SK-N-SH (cell line): ENCODE measurements around the gene CYTL1. TPM values are rescaled to one million over a fixed set of nuclear protein-coding genes. Genes with fewer than 3 reads are reported as not detected.

Source experiments
- CTCF ChIA-PET: fragments of 300-600, 350-600 bp; formaldehyde crosslinking; extraction: SDS; loops from one replicate; lab custom pipeline; 2021; lab: Yijun Ruan, JAX
- POLR2A ChIA-PET: fragments of 350-600 bp; sonication (Branson Sonifier 250); formaldehyde crosslinking; extraction: SDS; loops from one replicate; lab custom pipeline; 2020; ENCODE audit warnings: antibody characterized with exemption, inconsistent platforms; lab: Yijun Ruan, JAX
- DNase-seq: peaks from one replicate; pipeline ENCODE4 v3.0.0; 2012
- H2AFZ ChIP-seq: fragments of 200-600 bp; sonication (generic); 2 replicates; pipeline ENCODE4 v1.8.1; 2016; ENCODE audit warnings: antibody characterized with exemption, mild to moderate bottlenecking, low read depth
- H3F3A ChIP-seq: fragments of 200-600 bp; sonication (generic); replicated peaks from 2 replicates; pipeline ENCODE3; 2016; ENCODE audit warnings: antibody characterized with exemption, mild to moderate bottlenecking; ENCODE audit not compliant: insufficient read depth
- H3K27ac ChIP-seq, 2 experiments: fragments of 200-500 bp in 1 of 2; fragments of 200-600 bp in 1 of 2; sonication (Bioruptor generic) in 1 of 2; sonication (generic), shearing (Covaris generic) in 1 of 2; 2 replicates each; pipeline versions ENCODE4 v1.5.1 to v1.6.1; 2014 to 2016; ENCODE audit warnings: low read depth in 2 of 2, inconsistent platforms in 1 of 2, low read length in 1 of 2, mild to moderate bottlenecking in 1 of 2, mixed read lengths in 1 of 2
- H3K27me3 ChIP-seq: fragments of 200-600 bp; sonication (generic), shearing (Covaris generic); 2 replicates; pipeline ENCODE4 v1.6.1; 2016; ENCODE audit warnings: mixed run types; ENCODE audit not compliant: insufficient read depth
- H3K36me3 ChIP-seq, 2 experiments: fragments of 200-500 bp in 1 of 2; fragments of 200-600 bp in 1 of 2; sonication (Bioruptor generic) in 1 of 2; sonication (generic) in 1 of 2; replicated peaks in 1 of 2; 2 replicates each; pipeline versions ENCODE3 to v1.5.1; 2014 to 2016; ENCODE audit warnings: low read length in 1 of 2, mild to moderate bottlenecking in 1 of 2; ENCODE audit not compliant: insufficient read depth in 2 of 2, control insufficient read depth in 1 of 2
- H3K4me1 ChIP-seq, 2 experiments: fragments of 200-500 bp in 1 of 2; fragments of 200-600 bp in 1 of 2; sonication (Bioruptor generic) in 1 of 2; sonication (generic), shearing (Covaris generic) in 1 of 2; 2 replicates each; pipeline versions ENCODE4 v1.5.1 to v1.6.1; 2014 to 2016; ENCODE audit warnings: low read depth in 1 of 2, low read length in 1 of 2, mixed run types in 1 of 2; ENCODE audit not compliant: insufficient read depth in 2 of 2, control insufficient read depth in 1 of 2
- H3K4me2 ChIP-seq: fragments of 200-600 bp; sonication (generic), shearing (Covaris generic); 2 replicates; pipeline ENCODE4 v1.6.1; 2017; ENCODE audit warnings: mixed run types
- H3K4me3 ChIP-seq, 2 experiments: fragments of 200-500 bp in 1 of 2; fragments of 200-600 bp in 1 of 2; sonication (Bioruptor generic) in 1 of 2; sonication (generic), shearing (Covaris generic) in 1 of 2; 2 replicates each; pipeline versions ENCODE4 v1.5.1 to v1.8.1; 2014 to 2016; ENCODE audit warnings: low read depth in 2 of 2, inconsistent platforms in 1 of 2, low read length in 1 of 2, mild to moderate bottlenecking in 1 of 2, mixed read lengths in 1 of 2, moderate library complexity in 1 of 2
- H3K79me2 ChIP-seq: fragments of 200-600 bp; sonication (generic); 2 replicates; pipeline ENCODE4 v1.8.1; 2017; ENCODE audit warnings: mild to moderate bottlenecking; ENCODE audit not compliant: insufficient read depth
- H3K9ac ChIP-seq: fragments of 200-600 bp; sonication (generic); 2 replicates; pipeline ENCODE4 v1.6.1; 2017; ENCODE audit warnings: mixed run types
- H3K9me2 ChIP-seq: fragments of 200-600 bp; sonication (generic); 2 replicates; pipeline ENCODE4 v1.6.1; 2017; ENCODE audit warnings: mixed run types
- H3K9me3 ChIP-seq: fragments of 200-600 bp; sonication (generic); 2 replicates; pipeline ENCODE4 v1.6.1; 2017; ENCODE audit warnings: mixed run types, mild to moderate bottlenecking, moderate library complexity
- H4K20me1 ChIP-seq: fragments of 200-600 bp; sonication (generic); 2 replicates; pipeline ENCODE4 v1.6.1; 2017; ENCODE audit warnings: mild to moderate bottlenecking, mixed run types; ENCODE audit not compliant: insufficient read depth
- CHD2 ChIP-seq: fragments of 150-350 bp; IDR thresholded peaks from 2 replicates; pipeline ENCODE4 v1.6.1; 2018; ENCODE audit warnings: low read length; ENCODE audit not compliant: partially characterized antibody
- EZH2phosphoT487 ChIP-seq: fragments of 200-600 bp; sonication (generic); IDR thresholded peaks from 2 replicates; pipeline ENCODE4 v1.6.1; 2017; ENCODE audit warnings: low read depth, mixed run types, mild to moderate bottlenecking, antibody characterized with exemption, moderate library complexity, borderline replicate concordance
- MEF2A ChIP-seq: IDR thresholded peaks from 2 replicates; pipeline ENCODE4 v1.4.0; 2012; ENCODE audit warnings: low read depth, borderline replicate concordance
- NFIC ChIP-seq: IDR thresholded peaks from 2 replicates; pipeline ENCODE4 v1.4.0; 2012; ENCODE audit warnings: borderline replicate concordance
- NRF1 ChIP-seq: IDR thresholded peaks from 2 replicates; pipeline ENCODE4 v1.6.1; 2012; ENCODE audit warnings: low read depth, mild to moderate bottlenecking, low read length
- SMC3 ChIP-seq: IDR thresholded peaks from 2 replicates; pipeline ENCODE4 v1.6.1; 2012; ENCODE audit warnings: low read depth, low read length, improper control_type of control experiment
- YY1 ChIP-seq: IDR thresholded peaks from 2 replicates; pipeline ENCODE4 v1.4.0; 2012; ENCODE audit warnings: low read depth, mild to moderate bottlenecking
- WGBS: methylation state at CpG from one replicate; pipeline ENCODE4 v1.1.6; 2017; ENCODE audit warnings: low lambda C conversion rate; 5-methylcytosine and 5-hydroxymethylcytosine counted together
- polyA plus RNA-seq, 3 experiments: library from polyadenylated mRNA; depleted of rRNA; stranded (reverse); fragments of >200 nt; gene quantifications; 2 replicates each; pipeline ENCODE4 v1.2.3, GENCODE V29; 2012
- TF ChIP-seq, protein P1 (sequence below): fragments of 150-350 bp; IDR thresholded peaks from 2 replicates; pipeline ENCODE4 v1.6.1; 2016; ENCODE audit warnings: mild to moderate bottlenecking, low read depth, low read length
- TF ChIP-seq, protein P2 (sequence below): IDR thresholded peaks from 2 replicates; pipeline ENCODE4 v1.6.1; 2012; ENCODE audit warnings: mild to moderate bottlenecking, low read depth, low read length, moderate library complexity
- TF ChIP-seq, protein P3 (sequence below): IDR thresholded peaks from 2 replicates; pipeline ENCODE4 v1.4.0; 2012; ENCODE audit warnings: low read depth, borderline replicate concordance

Gene CYTL1
- polyA plus RNA-seq, 1 of the 3 experiments (the other 2 are of a cell fraction): 3.0 TPM

DNA sequence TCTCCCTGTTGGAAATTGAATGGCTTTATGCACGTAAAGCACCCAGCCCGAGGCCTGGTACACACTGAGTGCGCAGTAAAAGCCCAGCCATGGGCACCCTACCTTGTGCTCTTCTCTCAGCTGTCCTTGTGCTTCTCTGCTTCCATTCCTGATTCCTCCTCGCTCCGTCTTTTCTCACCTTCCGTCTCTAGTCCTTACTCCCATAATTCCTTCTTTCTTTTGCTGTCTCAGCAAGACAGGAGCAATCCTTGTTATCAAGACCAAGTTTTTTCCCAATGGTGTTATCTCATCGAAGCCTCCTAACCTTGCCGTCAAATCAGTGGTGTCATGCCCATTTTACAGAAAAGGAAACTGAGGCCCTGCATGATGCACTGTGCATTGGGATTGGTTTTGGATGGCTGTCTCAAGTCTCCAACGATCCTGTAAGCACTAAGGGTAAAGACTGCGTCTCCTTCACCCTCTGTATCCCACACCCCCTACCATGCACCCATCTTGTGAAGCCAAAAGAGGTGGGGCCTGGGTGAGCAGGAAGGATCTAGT lies 30.1 kb downstream of the CYTL1 start:
- Histone ChIP-seq H4K20me1 (no peaks in the 10 kb centered on the region), H3K4me3 (no peak overlapping the region), H3F3A (peaks cover 15% of the 10 kb centered on the region), H3K4me2 (no peak overlapping the region), H3K36me3 (no peaks in the 10 kb centered on the region), H3K9ac (no peak overlapping the region), H3K9me2 (no peaks in the 10 kb centered on the region), H3K9me3 (no peaks in the 10 kb centered on the region), H3K27me3 (no peaks in the 10 kb centered on the region; the same call in 1 of the 2 replicates), H2AFZ (no peak overlapping the region), H3K4me1 (peaks cover 4 to 8% of the 10 kb centered on the region in 2 experiments; a peak in 3 of 4 replicates), H3K27ac (no peak overlapping the region), H3K79me2 (no peaks in the 10 kb centered on the region)
- 83% methylated on average over 10 of the region's 10 CpGs for WGBS
- POLR2A ChIA-PET: no interaction called here
- TF ChIP-seq NFIC (no peak), SMC3 (no peak), EZH2phosphoT487 (no peak)
- TF ChIP-seq, protein P1, sequence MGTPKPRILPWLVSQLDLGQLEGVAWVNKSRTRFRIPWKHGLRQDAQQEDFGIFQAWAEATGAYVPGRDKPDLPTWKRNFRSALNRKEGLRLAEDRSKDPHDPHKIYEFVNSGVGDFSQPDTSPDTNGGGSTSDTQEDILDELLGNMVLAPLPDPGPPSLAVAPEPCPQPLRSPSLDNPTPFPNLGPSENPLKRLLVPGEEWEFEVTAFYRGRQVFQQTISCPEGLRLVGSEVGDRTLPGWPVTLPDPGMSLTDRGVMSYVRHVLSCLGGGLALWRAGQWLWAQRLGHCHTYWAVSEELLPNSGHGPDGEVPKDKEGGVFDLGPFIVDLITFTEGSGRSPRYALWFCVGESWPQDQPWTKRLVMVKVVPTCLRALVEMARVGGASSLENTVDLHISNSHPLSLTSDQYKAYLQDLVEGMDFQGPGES: no peak
- CTCF ChIA-PET: interaction anchor here (0.6 kb wide), 1 partner anchor 43 kb away, joined by 3 read pairs; no protein-coding TSS in a partner anchor
- no peak for DNase-seq

DNA sequence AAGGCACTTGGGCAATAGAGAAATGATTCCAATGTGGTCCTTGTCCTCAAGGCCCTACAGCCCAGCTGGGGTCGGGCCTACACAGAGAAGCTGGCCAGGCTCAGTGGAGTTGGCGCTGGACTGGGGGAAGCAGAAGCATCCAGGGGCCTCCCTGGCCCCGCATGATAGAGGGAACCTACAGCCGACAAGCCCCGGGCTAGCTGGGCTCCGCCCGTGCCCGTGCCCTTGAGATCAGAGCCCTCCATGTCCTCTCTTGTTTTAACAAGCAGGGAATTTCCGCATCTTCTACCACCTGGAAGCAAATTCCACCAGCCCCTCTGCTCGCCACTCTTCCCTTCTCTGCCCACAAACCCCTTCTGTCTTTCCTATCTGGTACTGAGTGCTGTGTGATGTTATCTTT lies 31.6 kb downstream of the CYTL1 start:
- Histone ChIP-seq H3K27ac (no peak overlapping the region), H4K20me1 (no peaks in the 10 kb centered on the region), H3K36me3 (no peaks in the 10 kb centered on the region), H3K4me1 (peaks cover 4 to 8% of the 10 kb centered on the region in 2 experiments; a peak in 3 of 4 replicates), H3K27me3 (no peaks in the 10 kb centered on the region; the same call in 1 of the 2 replicates), H3K9ac (no peak overlapping the region), H3K9me3 (no peaks in the 10 kb centered on the region), H3F3A (peaks cover 15% of the 10 kb centered on the region), H3K79me2 (no peaks in the 10 kb centered on the region), H2AFZ (no peak overlapping the region), H3K4me2 (no peak overlapping the region), H3K4me3 (no peak overlapping the region), H3K9me2 (no peaks in the 10 kb centered on the region)
- POLR2A ChIA-PET: no interaction called here
- 60% methylated on average over 5 of the region's 10 CpGs for WGBS
- no peak for TF ChIP-seq CHD2
- no peak for TF ChIP-seq NRF1
- TF ChIP-seq, protein P2, sequence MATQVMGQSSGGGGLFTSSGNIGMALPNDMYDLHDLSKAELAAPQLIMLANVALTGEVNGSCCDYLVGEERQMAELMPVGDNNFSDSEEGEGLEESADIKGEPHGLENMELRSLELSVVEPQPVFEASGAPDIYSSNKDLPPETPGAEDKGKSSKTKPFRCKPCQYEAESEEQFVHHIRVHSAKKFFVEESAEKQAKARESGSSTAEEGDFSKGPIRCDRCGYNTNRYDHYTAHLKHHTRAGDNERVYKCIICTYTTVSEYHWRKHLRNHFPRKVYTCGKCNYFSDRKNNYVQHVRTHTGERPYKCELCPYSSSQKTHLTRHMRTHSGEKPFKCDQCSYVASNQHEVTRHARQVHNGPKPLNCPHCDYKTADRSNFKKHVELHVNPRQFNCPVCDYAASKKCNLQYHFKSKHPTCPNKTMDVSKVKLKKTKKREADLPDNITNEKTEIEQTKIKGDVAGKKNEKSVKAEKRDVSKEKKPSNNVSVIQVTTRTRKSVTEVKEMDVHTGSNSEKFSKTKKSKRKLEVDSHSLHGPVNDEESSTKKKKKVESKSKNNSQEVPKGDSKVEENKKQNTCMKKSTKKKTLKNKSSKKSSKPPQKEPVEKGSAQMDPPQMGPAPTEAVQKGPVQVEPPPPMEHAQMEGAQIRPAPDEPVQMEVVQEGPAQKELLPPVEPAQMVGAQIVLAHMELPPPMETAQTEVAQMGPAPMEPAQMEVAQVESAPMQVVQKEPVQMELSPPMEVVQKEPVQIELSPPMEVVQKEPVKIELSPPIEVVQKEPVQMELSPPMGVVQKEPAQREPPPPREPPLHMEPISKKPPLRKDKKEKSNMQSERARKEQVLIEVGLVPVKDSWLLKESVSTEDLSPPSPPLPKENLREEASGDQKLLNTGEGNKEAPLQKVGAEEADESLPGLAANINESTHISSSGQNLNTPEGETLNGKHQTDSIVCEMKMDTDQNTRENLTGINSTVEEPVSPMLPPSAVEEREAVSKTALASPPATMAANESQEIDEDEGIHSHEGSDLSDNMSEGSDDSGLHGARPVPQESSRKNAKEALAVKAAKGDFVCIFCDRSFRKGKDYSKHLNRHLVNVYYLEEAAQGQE: no peak
- TF ChIP-seq MEF2A: no peak
- TF ChIP-seq, protein P3, sequence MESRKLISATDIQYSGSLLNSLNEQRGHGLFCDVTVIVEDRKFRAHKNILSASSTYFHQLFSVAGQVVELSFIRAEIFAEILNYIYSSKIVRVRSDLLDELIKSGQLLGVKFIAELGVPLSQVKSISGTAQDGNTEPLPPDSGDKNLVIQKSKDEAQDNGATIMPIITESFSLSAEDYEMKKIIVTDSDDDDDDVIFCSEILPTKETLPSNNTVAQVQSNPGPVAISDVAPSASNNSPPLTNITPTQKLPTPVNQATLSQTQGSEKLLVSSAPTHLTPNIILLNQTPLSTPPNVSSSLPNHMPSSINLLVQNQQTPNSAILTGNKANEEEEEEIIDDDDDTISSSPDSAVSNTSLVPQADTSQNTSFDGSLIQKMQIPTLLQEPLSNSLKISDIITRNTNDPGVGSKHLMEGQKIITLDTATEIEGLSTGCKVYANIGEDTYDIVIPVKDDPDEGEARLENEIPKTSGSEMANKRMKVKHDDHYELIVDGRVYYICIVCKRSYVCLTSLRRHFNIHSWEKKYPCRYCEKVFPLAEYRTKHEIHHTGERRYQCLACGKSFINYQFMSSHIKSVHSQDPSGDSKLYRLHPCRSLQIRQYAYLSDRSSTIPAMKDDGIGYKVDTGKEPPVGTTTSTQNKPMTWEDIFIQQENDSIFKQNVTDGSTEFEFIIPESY: no peak
- TF ChIP-seq YY1: no peak
- TF ChIP-seq SMC3: no peak
- CTCF ChIA-PET: no interaction called here
- no peak for DNase-seq
